ENCODE results near the gene MAL. TPM values are rescaled to one million over a fixed set of nuclear protein-coding genes. Genes with fewer than 3 reads are reported as not detected.

Gene MAL
- polyA plus RNA-seq, 1 of the 3 experiments (the other 2 are of a cell fraction), result not detected

DNA sequence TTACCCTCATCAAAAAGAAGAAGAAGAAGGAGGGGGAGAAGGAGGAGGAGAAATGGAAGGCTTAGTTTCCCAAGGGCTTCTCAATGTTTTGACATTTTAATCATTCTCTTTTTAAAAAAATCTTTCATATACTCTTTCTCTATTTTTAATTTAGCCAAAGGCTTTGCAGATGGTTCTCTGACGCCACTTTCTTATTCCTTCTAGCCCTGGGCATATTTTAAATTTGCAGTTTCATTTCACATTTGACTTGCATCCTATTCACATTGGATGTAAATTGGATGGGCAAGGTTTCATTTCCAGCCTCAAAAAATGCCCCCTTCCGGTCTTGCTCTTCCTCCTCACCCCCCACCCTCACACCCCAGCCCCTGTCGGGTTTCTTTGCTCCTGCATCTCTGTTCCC is 29.8 kb downstream of the MAL start:
- Histone ChIP-seq H3K27ac (ENCODE audit: low read depth in 2 of 2, low read length in 1 of 2) (no peak overlapping the region), H3F3A (replicated peaks; ENCODE audit: insufficient read depth) (no peaks in the 10 kb centered on the region), H3K36me3 (replicated peaks in 1 of 2; ENCODE audit: control insufficient read depth in 1 of 2, insufficient read depth in 2 of 2, low read length in 1 of 2) (no peaks in the 10 kb centered on the region), H3K9me2 (no peaks in the 10 kb centered on the region), H3K9ac (no peak overlapping the region), H2AFZ (ENCODE audit: low read depth) (no peak overlapping the region), H3K27me3 (ENCODE audit: insufficient read depth) (peaks cover 52% of the 10 kb centered on the region), H4K20me1 (ENCODE audit: insufficient read depth) (no peaks in the 10 kb centered on the region), H3K4me3 (ENCODE audit: low read depth in 2 of 2, low read length in 1 of 2) (no peak overlapping the region), H3K79me2 (ENCODE audit: insufficient read depth) (no peaks in the 10 kb centered on the region), H3K4me2 (no peak overlapping the region), H3K4me1 (ENCODE audit: control insufficient read depth in 1 of 2, insufficient read depth in 2 of 2, low read depth in 1 of 2, low read length in 1 of 2) (no peaks in the 10 kb centered on the region), H3K9me3 (no peaks in the 10 kb centered on the region)
- no peak for DNase-seq
- TF ChIP-seq RFX5 (IDR thresholded peaks at IDR 0.05; ENCODE audit: low read length) (no peak), GATA2 (CRISPR knock-in tag; IDR thresholded peaks at IDR 0.05) (no peak), MEF2A (IDR thresholded peaks at IDR 0.05; ENCODE audit: borderline replicate concordance, low read depth) (no peak)
- WGBS (ENCODE audit: low lambda C conversion rate), result 5% methylated on average over 3 of the region's 3 CpGs
- ChIA-PET CTCF (interaction anchor here (1.2 kb wide), 1 partner anchor 18 kb away, joined by 3 read pairs; no protein-coding TSS in a partner anchor), POLR2A (no interaction called here)

DNA sequence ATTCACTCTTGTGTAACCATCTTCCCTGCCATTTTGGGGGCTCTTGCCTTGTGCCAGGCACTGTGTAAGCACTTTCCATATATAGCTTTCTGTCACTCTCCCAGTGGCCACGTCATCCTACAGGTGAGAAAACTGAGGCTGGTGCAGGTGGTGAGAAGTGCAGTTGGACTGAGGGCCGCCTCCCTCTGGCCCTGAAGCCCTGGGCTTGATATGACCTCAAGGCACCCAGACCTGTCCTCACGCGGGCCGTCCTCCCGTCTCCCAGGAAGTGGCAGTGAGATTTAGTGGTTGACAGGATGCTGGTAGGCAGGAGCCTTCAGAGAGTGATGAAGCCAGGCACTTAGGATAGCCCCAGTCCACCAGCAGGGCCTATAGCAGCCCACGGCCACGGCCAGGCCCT is 30.5 kb downstream of the MAL start:
- Histone ChIP-seq H3K9me3 (no peaks in the 10 kb centered on the region), H2AFZ (ENCODE audit: low read depth) (no peak overlapping the region), H3K36me3 (replicated peaks in 1 of 2; ENCODE audit: control insufficient read depth in 1 of 2, insufficient read depth in 2 of 2, low read length in 1 of 2) (no peaks in the 10 kb centered on the region), H3K4me1 (ENCODE audit: control insufficient read depth in 1 of 2, insufficient read depth in 2 of 2, low read depth in 1 of 2, low read length in 1 of 2) (no peaks in the 10 kb centered on the region), H4K20me1 (ENCODE audit: insufficient read depth) (no peaks in the 10 kb centered on the region), H3K79me2 (ENCODE audit: insufficient read depth) (no peaks in the 10 kb centered on the region), H3K4me2 (no peak overlapping the region), H3F3A (replicated peaks; ENCODE audit: insufficient read depth) (no peaks in the 10 kb centered on the region), H3K27me3 (ENCODE audit: insufficient read depth) (peaks cover 52% of the 10 kb centered on the region), H3K9me2 (no peaks in the 10 kb centered on the region), H3K4me3 (ENCODE audit: low read depth in 2 of 2, low read length in 1 of 2) (no peak overlapping the region), H3K9ac (no peak overlapping the region), H3K27ac (ENCODE audit: low read depth in 2 of 2, low read length in 1 of 2) (no peak overlapping the region)
- ChIA-PET POLR2A (no interaction called here), CTCF (interaction anchor here (3.2 kb wide), 1 partner anchor 20 kb away, joined by 15 read pairs; no protein-coding TSS in a partner anchor)
- no peak for DNase-seq
- 11% methylated on average over 2 of the region's 8 CpGs for WGBS (ENCODE audit: low lambda C conversion rate)
- no peak for TF ChIP-seq RFX5 (IDR thresholded peaks at IDR 0.05; ENCODE audit: low read length)
- TF ChIP-seq, protein P1, sequence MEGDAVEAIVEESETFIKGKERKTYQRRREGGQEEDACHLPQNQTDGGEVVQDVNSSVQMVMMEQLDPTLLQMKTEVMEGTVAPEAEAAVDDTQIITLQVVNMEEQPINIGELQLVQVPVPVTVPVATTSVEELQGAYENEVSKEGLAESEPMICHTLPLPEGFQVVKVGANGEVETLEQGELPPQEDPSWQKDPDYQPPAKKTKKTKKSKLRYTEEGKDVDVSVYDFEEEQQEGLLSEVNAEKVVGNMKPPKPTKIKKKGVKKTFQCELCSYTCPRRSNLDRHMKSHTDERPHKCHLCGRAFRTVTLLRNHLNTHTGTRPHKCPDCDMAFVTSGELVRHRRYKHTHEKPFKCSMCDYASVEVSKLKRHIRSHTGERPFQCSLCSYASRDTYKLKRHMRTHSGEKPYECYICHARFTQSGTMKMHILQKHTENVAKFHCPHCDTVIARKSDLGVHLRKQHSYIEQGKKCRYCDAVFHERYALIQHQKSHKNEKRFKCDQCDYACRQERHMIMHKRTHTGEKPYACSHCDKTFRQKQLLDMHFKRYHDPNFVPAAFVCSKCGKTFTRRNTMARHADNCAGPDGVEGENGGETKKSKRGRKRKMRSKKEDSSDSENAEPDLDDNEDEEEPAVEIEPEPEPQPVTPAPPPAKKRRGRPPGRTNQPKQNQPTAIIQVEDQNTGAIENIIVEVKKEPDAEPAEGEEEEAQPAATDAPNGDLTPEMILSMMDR (IDR thresholded peaks at IDR 0.05), result no peak
- TF ChIP-seq, protein P2, sequence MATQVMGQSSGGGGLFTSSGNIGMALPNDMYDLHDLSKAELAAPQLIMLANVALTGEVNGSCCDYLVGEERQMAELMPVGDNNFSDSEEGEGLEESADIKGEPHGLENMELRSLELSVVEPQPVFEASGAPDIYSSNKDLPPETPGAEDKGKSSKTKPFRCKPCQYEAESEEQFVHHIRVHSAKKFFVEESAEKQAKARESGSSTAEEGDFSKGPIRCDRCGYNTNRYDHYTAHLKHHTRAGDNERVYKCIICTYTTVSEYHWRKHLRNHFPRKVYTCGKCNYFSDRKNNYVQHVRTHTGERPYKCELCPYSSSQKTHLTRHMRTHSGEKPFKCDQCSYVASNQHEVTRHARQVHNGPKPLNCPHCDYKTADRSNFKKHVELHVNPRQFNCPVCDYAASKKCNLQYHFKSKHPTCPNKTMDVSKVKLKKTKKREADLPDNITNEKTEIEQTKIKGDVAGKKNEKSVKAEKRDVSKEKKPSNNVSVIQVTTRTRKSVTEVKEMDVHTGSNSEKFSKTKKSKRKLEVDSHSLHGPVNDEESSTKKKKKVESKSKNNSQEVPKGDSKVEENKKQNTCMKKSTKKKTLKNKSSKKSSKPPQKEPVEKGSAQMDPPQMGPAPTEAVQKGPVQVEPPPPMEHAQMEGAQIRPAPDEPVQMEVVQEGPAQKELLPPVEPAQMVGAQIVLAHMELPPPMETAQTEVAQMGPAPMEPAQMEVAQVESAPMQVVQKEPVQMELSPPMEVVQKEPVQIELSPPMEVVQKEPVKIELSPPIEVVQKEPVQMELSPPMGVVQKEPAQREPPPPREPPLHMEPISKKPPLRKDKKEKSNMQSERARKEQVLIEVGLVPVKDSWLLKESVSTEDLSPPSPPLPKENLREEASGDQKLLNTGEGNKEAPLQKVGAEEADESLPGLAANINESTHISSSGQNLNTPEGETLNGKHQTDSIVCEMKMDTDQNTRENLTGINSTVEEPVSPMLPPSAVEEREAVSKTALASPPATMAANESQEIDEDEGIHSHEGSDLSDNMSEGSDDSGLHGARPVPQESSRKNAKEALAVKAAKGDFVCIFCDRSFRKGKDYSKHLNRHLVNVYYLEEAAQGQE (IDR thresholded peaks at IDR 0.05; ENCODE audit: low read depth, low read length), result no peak

All from SK-N-SH (cell line).